HuH-7 (cell line): ENCODE measurements around the gene EFHC1.
"Not testable (repeated sequence)": the region's sequence is repeated elsewhere in the genome, so short reads cannot be mapped to it uniquely, and the experiment has no call there.

ENCODE experiments used
- DNase-seq: peaks from one replicate; pipeline ENCODE4 v3.0.0; 2011; ENCODE audit warnings: low spot score

Gene EFHC1, protein sequence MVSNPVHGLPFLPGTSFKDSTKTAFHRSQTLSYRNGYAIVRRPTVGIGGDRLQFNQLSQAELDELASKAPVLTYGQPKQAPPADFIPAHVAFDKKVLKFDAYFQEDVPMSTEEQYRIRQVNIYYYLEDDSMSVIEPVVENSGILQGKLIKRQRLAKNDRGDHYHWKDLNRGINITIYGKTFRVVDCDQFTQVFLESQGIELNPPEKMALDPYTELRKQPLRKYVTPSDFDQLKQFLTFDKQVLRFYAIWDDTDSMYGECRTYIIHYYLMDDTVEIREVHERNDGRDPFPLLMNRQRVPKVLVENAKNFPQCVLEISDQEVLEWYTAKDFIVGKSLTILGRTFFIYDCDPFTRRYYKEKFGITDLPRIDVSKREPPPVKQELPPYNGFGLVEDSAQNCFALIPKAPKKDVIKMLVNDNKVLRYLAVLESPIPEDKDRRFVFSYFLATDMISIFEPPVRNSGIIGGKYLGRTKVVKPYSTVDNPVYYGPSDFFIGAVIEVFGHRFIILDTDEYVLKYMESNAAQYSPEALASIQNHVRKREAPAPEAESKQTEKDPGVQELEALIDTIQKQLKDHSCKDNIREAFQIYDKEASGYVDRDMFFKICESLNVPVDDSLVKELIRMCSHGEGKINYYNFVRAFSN

DNA sequence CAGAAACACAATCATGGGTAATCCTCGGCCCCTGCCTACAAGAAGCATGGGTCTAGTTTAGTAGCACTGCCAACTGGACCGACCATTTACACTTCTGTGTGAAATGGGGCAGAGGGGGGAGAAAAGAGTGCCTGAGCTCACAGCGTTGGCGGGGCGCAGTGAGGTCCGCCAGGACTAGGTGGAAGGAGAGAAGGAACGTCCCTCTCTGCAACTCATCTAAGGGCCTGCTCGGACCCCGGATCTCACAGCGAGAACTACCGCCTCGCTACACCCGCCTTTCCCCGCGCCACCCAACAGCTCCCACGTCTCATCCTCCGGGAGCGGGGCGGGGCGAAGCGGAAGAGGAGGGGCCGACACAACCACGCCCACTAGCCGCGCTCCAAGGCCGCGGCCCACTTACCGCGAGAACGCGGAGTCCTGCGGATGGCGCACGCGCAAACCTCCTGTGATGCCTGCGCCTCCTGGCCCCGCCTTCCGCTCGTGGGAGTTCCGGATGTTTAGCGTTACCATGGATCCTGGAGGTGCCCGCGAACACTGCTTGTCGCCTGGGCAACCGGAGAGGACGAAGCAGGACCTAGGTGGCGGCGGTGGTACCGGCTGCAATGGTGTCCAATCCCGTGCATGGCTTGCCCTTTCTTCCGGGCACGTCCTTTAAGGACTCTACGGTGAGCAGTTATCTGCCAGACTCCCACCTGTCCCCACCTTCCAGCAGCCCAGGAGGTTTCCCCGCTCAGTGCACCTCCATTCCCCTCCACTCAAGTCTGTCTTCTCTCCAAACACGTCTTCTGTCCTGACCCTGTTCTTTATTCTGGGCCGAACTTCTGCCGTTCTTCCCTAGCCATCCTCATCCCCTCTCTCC lies at the start of gene EFHC1:
Gene EFHC1, plus strand, starts transcription at position 534 of the 859 bp plus-strand sequence. Its CDS starts 69 bp downstream, at position 603.
- DNase-seq = peak; percentile 81

DNA sequence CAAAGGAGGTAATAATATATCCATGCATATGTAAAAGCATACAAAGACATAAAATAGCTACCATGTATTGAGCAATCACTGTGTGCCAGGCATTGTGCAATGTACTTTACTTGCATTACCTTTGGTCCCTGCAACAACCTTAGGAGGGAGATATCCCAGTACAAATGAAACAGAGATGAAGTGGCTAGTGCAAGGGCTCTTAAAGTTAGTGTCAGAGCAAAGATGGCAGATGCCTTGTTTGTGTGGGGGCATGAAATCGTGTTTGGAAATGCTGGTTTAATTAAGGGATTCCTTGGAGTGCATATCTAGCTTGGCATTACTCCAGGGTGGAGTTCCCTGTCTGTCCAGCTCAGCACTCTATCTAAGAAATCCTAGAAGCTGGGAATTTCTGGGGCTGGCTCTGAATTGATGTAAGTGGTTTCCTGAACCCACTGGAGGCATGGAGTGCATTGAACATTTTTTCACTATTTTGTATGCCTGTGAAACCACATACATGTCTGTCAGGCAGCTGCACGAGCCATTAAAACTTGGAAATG lies 48.4 kb upstream of the EFHC1 start:
- DNase-seq = peak; percentile 34

DNA sequence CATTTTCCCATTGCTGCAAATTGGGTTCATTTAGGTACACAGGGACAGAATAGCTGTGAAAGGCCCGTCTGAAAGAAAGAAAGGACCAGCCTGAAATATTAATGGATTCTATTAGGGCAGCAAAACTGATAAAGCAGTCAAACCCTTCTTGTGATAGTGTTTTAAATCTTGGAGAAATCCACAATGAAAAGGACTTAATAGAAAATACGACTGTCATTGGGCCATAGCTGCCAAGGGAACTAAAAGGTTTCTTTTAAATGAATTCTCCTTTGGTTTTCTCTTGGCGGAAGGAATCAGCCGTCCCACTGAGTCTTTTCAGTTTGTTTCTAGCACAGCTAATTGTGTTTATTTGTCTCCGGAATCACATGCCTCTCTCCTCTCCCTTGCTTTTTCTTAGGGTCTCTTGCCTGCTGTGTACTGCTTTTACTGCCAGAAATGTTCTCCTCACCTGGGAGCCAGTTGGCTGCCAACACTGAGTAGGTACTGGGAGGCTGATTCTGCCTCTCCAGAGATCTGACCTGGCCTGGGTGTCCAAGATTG lies 46.9 kb upstream of the EFHC1 start:
- DNase-seq = no peak

DNA sequence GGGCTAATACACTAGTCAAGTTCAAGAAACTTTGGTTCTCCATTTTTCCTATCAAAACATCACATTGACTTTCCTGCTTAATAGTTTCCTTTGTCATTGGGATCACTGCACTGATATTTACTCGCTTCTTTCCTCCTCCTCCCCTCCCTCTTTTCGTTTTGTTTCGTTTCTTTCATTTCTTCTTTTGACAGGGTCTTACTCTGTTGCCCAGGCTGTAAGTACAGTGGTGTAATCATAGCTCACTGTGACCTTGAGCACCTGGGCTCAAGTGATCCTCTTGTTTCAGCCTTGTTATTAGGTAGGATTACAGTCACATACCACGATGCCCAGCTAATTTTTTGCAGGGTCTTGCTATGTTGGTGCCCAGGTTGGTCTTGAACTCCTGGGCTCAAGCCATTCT lies 45.9 kb upstream of the EFHC1 start:
- no peak for DNase-seq

DNA sequence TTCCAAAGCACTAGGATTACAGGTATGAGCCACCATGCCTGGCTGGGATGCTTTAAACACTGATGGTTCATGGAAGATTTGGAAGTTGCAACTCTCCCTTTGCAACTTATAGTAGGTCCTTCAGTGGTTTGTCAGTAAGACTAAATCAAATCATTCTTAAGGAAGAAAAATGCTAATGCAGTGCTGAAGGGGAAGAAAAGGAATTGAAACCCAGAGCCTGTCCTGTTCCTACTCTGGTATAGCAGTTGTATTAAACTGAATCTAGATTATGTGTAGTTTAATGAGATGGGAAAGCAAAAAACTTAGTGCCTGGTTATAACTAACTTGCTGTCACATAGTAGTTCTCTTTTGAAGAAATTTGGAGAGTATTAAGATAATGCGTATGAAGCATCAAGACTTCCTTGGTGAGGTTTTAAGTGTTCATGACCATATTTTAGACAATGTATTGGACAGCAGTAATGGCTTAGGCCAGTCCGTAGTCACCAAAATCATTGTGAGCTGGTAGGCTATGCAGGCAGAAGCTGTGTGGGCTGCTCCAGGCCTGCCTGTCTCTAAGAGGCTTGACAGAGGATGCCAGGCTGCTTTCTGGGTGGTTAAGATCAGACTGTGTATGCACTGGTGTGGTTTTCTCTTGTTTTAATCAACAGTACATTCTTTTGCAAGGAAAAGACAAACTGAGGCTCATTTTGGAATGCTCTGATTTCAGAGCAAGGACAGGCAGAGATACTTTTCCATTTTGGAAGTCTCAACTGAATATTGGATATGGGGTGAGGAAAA lies 44.2 kb upstream of the EFHC1 start:
- no peak for DNase-seq

DNA sequence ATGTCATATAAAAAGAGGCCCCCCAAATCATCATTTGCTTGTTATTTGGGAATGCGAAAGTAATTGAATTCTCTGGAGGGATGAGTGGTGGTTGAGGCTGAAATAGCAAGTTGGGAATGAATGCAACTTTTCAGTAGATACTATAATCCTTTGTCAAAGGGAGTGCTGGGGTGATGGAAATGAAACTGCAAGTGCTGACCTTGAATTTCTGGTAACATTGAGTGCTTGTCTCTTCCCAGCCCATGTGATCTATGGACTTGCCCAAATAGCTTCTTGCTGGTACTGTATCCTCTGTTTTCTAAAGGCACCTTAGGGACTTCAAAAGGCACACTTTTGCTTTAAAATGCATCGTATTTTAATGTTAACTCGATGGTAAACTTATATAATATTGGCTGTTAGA lies 43.4 kb upstream of the EFHC1 start:
- no peak for DNase-seq

DNA sequence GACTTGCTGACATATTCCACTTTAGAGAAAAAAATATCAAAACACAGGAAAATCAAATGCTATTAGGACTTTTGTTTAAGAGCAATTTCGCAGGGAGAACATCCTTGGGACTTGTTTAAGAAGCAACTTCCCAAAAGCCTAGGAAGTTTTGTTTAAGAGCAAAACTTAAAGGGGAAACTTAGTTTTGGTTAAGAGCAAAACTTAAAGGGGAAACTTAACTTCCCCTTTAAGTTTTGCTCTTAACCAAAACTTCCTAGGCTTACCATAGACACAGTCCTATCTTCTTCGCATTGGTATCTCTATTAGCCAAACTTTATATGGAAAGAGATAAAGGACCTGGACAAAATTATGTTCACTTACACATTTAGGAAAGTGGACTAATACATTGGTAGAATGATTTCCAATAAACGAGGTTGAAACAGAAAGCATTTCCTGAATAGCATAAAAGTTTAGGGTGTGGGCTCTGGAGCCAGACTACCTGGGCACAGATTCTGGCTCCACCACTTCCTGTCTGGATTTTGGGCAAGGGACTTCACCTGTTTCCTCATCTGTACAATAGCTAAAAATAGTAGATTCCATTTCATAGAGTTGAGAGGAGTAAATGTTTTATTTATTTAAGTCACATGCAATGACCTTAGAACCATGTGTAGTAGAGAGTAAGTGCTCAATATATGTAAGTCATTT lies 42.5 kb upstream of the EFHC1 start:
- no peak for DNase-seq

DNA sequence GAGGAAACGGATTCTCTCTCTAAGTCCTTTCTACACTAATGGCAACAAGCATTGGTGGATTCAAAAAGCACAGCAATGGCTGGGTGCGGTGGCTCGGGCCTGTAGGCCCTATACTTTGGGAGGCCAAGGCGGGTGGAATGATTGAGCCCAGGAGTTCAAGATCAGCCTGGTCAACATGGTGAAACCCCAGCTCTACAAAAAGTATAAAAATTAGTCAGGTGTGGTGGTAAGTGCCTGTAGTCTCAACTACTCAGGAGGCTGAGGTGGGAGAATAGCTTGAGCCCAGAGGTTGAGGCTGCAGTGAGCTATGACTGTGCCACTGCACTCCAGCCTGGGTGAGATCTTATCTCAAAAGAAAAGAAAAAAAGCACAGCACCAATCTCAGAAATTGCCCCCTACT lies 38.9 kb upstream of the EFHC1 start:
- no peak for DNase-seq

DNA sequence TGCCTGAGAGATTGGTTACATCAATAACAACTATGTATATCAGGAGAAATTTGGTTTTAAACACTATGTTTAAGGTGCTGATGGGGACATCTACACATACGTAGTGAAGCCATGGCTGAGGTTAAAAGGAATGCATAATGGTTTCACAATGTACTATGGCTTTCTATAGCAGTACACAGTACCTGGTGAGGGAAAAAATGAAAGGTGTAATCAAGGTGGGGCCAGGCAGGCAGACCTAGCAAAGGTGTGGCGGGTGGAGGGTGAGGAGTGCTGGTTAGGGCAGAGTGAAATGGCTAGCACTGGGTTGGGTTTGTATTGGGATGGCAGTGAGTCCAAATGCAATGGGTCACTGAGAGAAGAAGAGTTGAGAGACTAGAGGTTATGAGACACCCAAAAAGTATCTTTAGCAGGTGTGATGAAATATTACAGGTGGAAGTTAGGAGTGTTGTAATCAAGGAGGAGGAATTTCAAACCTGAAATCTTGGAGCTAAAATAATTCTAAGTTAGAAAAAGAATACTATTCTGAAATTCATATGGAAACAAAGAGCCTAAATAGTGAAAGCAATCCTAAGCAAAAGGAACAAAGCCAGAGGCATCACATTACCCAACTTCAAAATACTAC lies 35.9 kb upstream of the EFHC1 start:
- DNase-seq = no peak

DNA sequence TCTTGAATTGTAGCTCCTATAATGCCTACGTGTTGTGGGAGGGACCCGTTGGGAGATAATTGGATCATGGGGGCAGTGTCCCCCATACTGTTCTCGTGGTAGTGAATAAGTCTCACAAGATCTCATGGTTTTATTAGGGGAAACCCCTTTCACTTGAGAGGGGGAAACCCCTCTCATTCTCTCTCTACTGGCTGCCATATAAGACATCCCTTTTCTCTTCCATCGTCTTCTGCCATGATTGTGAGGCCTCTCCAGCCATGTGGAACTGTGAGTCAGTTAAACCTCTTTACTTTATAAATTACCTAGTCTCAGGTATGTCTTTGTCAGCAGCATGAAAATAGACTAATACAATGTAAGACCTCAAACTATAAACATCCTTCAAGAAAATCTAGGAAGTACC lies 35.1 kb upstream of the EFHC1 start:
- no peak for DNase-seq

DNA sequence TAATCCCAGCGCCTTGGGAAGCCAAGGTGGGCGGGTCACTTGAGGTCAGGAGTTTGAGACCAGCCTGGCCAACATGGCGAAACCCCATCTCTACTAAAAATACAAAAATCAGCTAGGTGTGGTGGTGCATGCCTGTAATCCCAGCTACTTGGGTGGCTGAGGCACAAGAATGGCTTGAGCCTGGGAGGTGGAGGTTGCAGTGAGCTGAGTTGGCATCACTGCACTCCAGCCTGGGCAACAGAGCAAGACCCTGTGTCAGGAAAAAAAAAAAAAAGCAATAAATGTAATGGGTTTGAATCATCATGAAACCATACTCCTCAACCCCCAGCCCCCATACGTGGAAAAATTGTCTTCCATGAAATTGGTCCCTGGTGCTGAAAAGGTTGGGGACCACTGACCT lies 32.0 kb upstream of the EFHC1 start:
- not testable (repeated sequence) for DNase-seq

DNA sequence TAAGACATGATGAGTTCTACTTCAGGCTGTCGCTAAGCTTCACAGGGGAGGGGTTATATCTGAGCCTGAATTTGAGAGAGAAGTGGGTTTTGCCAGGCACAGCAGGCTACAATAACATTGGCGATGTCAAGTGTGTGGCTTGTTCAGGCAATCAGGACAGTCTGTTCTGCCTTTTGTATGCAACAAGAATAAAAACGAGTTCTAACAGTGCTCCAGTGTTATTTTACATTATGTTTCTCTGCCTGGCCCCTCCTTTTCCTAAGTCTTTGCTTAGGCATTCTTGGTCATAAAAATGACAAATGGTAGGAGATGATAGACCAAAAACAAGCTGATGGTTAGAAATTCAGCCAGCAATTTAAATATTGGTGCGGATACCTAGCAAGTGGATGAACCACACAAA lies 31.4 kb upstream of the EFHC1 start:
- DNase-seq = no peak

DNA sequence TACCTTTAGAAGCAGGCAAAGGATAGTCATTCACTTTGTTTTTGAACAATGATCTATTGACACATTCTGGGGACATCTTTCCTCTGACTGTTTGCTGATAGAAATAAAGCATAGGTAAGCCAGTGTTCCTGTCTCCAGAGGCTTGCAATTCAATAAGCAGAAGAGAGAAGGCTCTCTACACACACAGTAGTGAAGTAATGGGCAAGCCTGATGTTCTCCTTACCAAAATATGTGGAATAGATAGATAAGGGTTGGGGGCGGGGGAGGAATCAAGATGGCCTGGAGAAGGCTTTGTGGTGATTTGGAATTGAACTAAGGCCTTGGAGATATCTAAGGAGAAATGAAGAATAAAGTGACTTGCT lies 30.9 kb upstream of the EFHC1 start:
- peak; percentile 28 for DNase-seq

DNA sequence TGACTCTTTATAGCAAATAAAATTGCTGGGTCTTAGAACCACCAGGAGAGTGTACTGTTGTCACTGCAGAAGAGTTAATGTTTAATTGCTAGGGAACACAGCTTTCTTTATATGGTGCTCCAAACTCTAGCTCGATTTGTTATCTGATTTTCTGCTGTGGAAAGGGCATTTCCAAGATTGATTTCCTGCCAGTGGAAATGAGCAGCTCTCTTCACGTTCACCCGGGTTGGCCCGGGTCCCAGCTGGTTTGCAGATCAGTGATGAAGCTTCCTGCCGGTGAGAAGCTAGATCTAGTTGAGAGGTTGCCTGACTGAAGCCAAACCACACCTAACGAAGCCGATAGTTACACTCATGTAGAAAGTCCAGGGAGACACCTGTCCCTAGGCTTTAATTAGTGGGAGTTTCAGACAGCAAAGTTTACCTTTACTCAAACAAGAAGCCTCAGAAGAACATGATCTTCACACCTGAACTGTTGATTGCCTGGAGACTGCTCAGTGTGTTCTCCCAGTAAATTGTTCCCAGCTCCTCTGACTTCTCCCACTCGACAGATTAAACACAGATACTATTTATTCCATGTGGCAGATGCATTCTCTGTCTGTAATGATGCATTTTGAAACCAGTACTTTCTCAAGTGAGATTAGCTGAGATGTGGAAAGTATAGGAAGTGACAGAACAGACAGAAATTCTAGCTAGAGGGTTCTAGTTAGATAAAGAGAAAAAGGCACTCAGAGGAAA lies 30.3 kb upstream of the EFHC1 start:
- DNase-seq = peak; percentile 59

DNA sequence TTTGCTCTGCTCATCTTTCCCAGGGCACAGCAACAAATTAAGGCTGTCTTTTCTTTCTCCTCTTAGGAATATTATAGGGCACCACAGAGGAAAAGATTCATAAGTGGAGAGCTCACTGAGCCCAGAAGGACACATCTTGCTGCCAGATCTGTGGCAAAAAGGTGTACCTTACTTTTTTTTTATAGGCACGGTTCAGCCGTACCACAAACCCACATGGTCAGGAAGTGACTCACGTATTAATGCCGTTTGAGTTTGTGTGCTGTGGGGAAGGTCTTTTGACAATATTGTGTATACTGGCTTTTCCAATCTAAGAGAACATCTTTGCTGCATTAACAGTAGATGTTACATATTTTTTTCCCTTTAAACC lies 29.8 kb upstream of the EFHC1 start:
- DNase-seq = no peak

DNA sequence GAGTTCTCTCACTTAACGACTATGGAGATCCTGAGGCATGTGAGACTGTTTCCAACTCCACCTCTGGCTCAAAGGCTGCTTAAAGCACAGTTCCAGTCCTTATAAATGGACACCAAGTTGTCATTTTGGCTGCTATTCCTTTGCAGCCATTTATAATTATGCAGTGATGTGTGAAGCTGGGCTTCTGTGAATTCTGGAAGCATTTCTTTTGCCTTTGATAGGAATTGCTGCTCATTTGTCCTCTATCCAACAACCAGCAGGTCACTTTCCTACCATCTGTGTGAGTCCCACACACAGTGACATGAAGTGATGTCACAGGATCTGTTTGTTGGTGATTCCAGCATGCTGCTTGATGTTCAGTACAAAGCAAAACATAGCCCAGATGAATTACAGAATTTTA lies 28.5 kb upstream of the EFHC1 start:
- no peak for DNase-seq

DNA sequence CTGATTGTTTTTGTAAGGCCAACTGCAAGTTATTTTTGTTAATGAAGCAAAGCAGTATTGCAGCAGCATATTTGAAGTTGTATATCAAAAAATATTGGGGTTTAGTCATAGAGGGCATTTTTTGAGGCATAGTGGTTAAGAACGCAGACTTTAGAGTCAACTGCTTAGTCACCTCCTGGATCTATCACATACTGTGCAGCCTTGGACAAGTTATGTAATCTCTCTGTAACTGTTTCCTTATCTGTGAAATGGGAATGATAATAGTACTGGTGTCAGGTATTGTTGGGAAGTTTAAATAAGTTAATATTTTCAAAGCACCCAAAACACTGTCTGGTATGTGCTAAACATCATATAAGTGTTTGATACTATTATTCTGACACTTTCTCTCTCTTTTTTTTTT lies 27.2 kb upstream of the EFHC1 start:
- no peak for DNase-seq

DNA sequence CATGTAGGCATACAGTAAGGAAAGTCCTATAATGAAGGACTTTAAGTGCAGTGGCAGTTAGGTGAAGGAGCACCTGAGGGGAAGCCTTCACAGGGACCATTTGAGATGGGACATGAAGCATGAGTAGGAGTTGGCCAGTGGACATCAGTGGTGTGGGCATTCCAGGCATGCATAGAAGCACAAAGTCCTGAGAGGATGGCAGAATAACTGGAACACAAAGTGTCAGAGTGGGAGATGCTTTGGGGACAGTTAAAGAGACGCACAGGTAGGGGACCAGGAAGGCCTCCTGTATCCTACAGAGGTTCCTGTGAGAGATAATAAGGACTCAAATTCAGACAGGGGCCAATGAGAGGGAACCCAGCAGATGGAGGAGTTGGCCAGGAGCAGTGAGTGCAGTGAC lies 26.4 kb upstream of the EFHC1 start:
- no peak for DNase-seq

DNA sequence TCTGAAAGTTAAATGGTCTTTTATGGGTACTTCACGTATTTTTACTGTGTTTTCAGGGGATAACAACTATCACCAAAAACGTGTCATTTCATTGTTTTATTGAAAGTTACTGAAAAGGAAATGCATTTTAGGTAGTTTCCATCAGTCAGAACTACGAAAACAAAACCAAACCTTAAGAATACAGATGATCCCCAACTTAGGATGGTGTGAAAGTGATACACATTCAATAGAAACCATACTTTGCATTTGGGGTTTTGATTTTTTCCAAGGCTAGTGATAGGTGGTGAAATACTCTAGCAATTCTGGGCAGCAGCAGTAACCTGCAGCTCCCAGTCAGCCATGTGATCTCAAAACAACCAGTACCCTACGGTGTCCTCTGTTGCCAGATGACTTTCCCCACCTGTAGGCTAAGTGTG lies 25.9 kb upstream of the EFHC1 start:
- no peak for DNase-seq

DNA sequence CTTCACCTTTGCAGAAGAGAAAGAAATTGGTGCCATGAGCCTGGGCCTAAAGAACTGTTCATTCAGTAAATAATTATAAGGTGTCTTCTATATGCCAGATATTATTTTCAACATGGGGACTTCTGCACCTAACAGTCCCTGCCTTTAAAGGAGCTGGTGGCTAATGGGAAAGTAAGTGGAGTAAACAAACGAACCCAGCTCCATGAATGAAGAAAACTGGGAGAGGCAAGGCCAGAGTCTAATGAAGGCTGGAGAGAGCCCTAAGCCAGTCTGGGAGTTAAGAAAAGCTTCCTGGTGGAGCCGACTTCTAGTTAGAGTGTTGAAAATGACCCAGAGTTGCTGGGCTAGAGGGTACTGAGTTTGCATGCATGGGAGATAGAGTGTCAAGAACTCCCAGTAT lies 24.2 kb upstream of the EFHC1 start:
- no peak for DNase-seq
